Fibroblast of skin of right quadriceps (primary cell): Measurements from ENCODE around the gene CARD8.
"Not testable (repeated sequence)": the region's sequence is repeated elsewhere in the genome, so short reads cannot be mapped to it uniquely, and the experiment has no call there.

Experiments
- DNase-seq: peaks from one replicate; pipeline ENCODE4 v3.0.0-alpha.2; 2013

CARD8 gene

GRCh38 chr19:48260359-48260714 is 4.6 kb upstream of the CARD8 start:
- not testable (repeated sequence) for DNase-seq

GRCh38 chr19:48258992-48259391 is 3.3 kb upstream of the CARD8 start:
- DNase-seq: not testable (repeated sequence)

- peak; percentile 36 for DNase-seq
Observed at GRCh38 chr19:48258350-48258749, 2.6 kb upstream of the CARD8 start.

- no peak for DNase-seq
Observed at GRCh38 chr19:48254529-48254970, 1.2 kb downstream of the CARD8 start.

GRCh38 chr19:48253999-48254398 is 1.7 kb downstream of the CARD8 start:
- no peak for DNase-seq

GRCh38 chr19:48252609-48253008 is 3.1 kb downstream of the CARD8 start:
- no peak for DNase-seq

- no peak for DNase-seq
Observed at GRCh38 chr19:48250290-48251025, 5.3 kb downstream of the CARD8 start.

- no peak for DNase-seq
Observed at GRCh38 chr19:48249502-48250014, 6.2 kb downstream of the CARD8 start.

- no peak for DNase-seq
Observed at GRCh38 chr19:48248081-48248833, 7.5 kb downstream of the CARD8 start.

GRCh38 chr19:48247212-48247611 is 8.5 kb downstream of the CARD8 start:
- DNase-seq: no peak

- DNase-seq: no peak
Observed at GRCh38 chr19:48246101-48246500, 9.6 kb downstream of the CARD8 start.

- peak; percentile 28 for DNase-seq
Observed at GRCh38 chr19:48244281-48244680, 11.4 kb downstream of the CARD8 start.

GRCh38 chr19:48241771-48242170 is 13.9 kb downstream of the CARD8 start:
- DNase-seq: not testable (repeated sequence)

- DNase-seq: peak; percentile 30
Observed at GRCh38 chr19:48239582-48240141, 16.1 kb downstream of the CARD8 start.

GRCh38 chr19:48239120-48239519 is 16.6 kb downstream of the CARD8 start:
- DNase-seq: no peak

- DNase-seq: no peak
Observed at GRCh38 chr19:48237057-48237456, 18.7 kb downstream of the CARD8 start.

GRCh38 chr19:48230555-48231129 is 25.1 kb downstream of the CARD8 start:
- DNase-seq: no peak

GRCh38 chr19:48221628-48222027 is 34.1 kb downstream of the CARD8 start:
- DNase-seq: no peak

- not testable (repeated sequence) for DNase-seq
Observed at GRCh38 chr19:48220784-48221183, 34.9 kb downstream of the CARD8 start.

- DNase-seq: peak; percentile 50
Observed at GRCh38 chr19:48218997-48219396, 36.7 kb downstream of the CARD8 start.

- DNase-seq: no peak
Observed at GRCh38 chr19:48216933-48217332, 38.8 kb downstream of the CARD8 start.

- DNase-seq: no peak
Observed at GRCh38 chr19:48213959-48214358, 41.8 kb downstream of the CARD8 start.

- DNase-seq: no peak
Observed at GRCh38 chr19:48210005-48210404, 45.7 kb downstream of the CARD8 start.
